H9 (cell line): Measurements from ENCODE around the gene ULK4. TPM values are rescaled to one million over a fixed set of nuclear protein-coding genes. Genes with fewer than 3 reads are reported as not detected.
"Not testable (repeated sequence)": the region's sequence is repeated elsewhere in the genome, so short reads cannot be mapped to it uniquely, and the experiment has no call there.

Source experiments
- DNase-seq: peaks from one replicate; pipeline ENCODE4 v3.0.0-alpha.2; 2017
- H2AFZ ChIP-seq: one replicate; pipeline ENCODE4 v1.6.1; 2013; ENCODE audit warnings: mild to moderate bottlenecking, low read length, control low read depth, moderate library complexity
- H2AK5ac ChIP-seq: 2 replicates; pipeline ENCODE4 v1.6.1; 2013; ENCODE audit warnings: low read length, control low read depth, mixed read lengths; ENCODE audit not compliant: insufficient read length
- H2BK120ac ChIP-seq: one replicate; pipeline ENCODE4 v1.6.1; 2013; ENCODE audit warnings: low read depth, mild to moderate bottlenecking, low read length, control low read depth, inconsistent platforms; ENCODE audit not compliant: poor library complexity, severe bottlenecking
- H2BK12ac ChIP-seq: 2 replicates; pipeline ENCODE4 v1.6.1; 2013; ENCODE audit warnings: low read length, control low read depth, mixed read lengths, low read depth; ENCODE audit not compliant: insufficient read length
- H2BK15ac ChIP-seq: 2 replicates; pipeline ENCODE4 v1.6.1; 2013; ENCODE audit warnings: low read depth, low read length, control low read depth
- H2BK20ac ChIP-seq: one replicate; pipeline ENCODE4 v1.6.1; 2013; ENCODE audit warnings: low read depth, mild to moderate bottlenecking, low read length, control low read depth, inconsistent platforms; ENCODE audit not compliant: poor library complexity, severe bottlenecking
- H2BK5ac ChIP-seq: 2 replicates; pipeline ENCODE4 v1.6.1; 2013; ENCODE audit warnings: low read length, control low read depth, mixed read lengths; ENCODE audit not compliant: insufficient read length
- H3K14ac ChIP-seq: 2 replicates; pipeline ENCODE4 v1.6.1; 2013; ENCODE audit warnings: low read length, control low read depth; ENCODE audit not compliant: insufficient read depth
- H3K18ac ChIP-seq: 2 replicates; pipeline ENCODE4 v1.6.1; 2013; ENCODE audit warnings: low read depth, mild to moderate bottlenecking, mixed read lengths, low read length, control low read depth; ENCODE audit not compliant: insufficient read length
- H3K23ac ChIP-seq: 2 replicates; pipeline ENCODE4 v1.6.1; 2013; ENCODE audit warnings: low read length, control low read depth, mixed read lengths, low read depth; ENCODE audit not compliant: insufficient read length
- H3K23me2 ChIP-seq: 2 replicates; pipeline ENCODE4 v1.6.1; 2013; ENCODE audit warnings: low read depth, mild to moderate bottlenecking, mixed read lengths, low read length, control low read depth; ENCODE audit not compliant: insufficient read length, poor library complexity, severe bottlenecking
- H3K27ac ChIP-seq: 2 replicates; pipeline ENCODE4 v1.5.1; 2013; ENCODE audit warnings: low read length, control low read depth, mixed read lengths, low read depth; ENCODE audit not compliant: insufficient read length
- H3K27me3 ChIP-seq: 2 replicates; pipeline ENCODE4 v1.6.1; 2013; ENCODE audit warnings: low read length, control low read depth, inconsistent platforms; ENCODE audit not compliant: insufficient read depth
- H3K4ac ChIP-seq: 2 replicates; pipeline ENCODE4 v1.6.1; 2013; ENCODE audit warnings: low read depth, mild to moderate bottlenecking, control low read depth, inconsistent platforms, low read length, moderate library complexity
- H3K4me1 ChIP-seq: 2 replicates; pipeline ENCODE4 v1.6.1; 2013; ENCODE audit warnings: low read length, control low read depth, inconsistent platforms; ENCODE audit not compliant: insufficient read depth
- H3K4me2 ChIP-seq: 2 replicates; pipeline ENCODE4 v1.6.1; 2013; ENCODE audit warnings: low read length, control low read depth, mixed read lengths; ENCODE audit not compliant: insufficient read length, insufficient read depth
- H3K56ac ChIP-seq: 2 replicates; pipeline ENCODE4 v1.6.1; 2013; ENCODE audit warnings: low read depth, mild to moderate bottlenecking, mixed read lengths, low read length, control low read depth; ENCODE audit not compliant: insufficient read length
- H3K79me1 ChIP-seq: 2 replicates; pipeline ENCODE4 v1.6.1; 2013; ENCODE audit warnings: low read depth, mild to moderate bottlenecking, moderate library complexity, low read length, control low read depth, inconsistent platforms; ENCODE audit not compliant: insufficient read depth, poor library complexity, severe bottlenecking
- H3K79me2 ChIP-seq: 2 replicates; pipeline ENCODE4 v1.6.1; 2013; ENCODE audit warnings: low read length, control low read depth, inconsistent platforms; ENCODE audit not compliant: insufficient read depth
- H3K9ac ChIP-seq: 2 replicates; pipeline ENCODE4 v1.6.1; 2013; ENCODE audit warnings: low read length, control low read depth, mixed read lengths; ENCODE audit not compliant: insufficient read length; ENCODE audit errors: extremely low read depth
- H3K9me3 ChIP-seq: one replicate; pipeline ENCODE4 v1.6.1; 2013; ENCODE audit warnings: low read depth, low read length, inconsistent platforms; ENCODE audit not compliant: control insufficient read depth
- H3T11ph ChIP-seq: one replicate; pipeline ENCODE4 v1.6.1; 2013; ENCODE audit warnings: mild to moderate bottlenecking, low read length, control low read depth, inconsistent platforms
- H4K20me1 ChIP-seq: one replicate; pipeline ENCODE4 v1.6.1; 2013; ENCODE audit not compliant: control insufficient read depth, insufficient read length, insufficient read depth
- H4K5ac ChIP-seq: 2 replicates; pipeline ENCODE4 v1.6.1; 2013; ENCODE audit warnings: low read depth, mild to moderate bottlenecking, mixed read lengths, low read length, control low read depth; ENCODE audit not compliant: insufficient read length
- H4K8ac ChIP-seq: replicated peaks from 2 replicates; pipeline ENCODE4 v1.6.1; 2013; ENCODE audit warnings: low read length, control low read depth, mixed read lengths, low read depth; ENCODE audit not compliant: insufficient read length
- H4K91ac ChIP-seq: 2 replicates; pipeline ENCODE4 v1.6.1; 2013; ENCODE audit warnings: low read depth, mild to moderate bottlenecking, moderate library complexity, mixed read lengths, low read length, control low read depth; ENCODE audit not compliant: insufficient read length
- H3K27ac Mint-ChIP-seq, 3 experiments: 2 replicates in 2 of 3; 3 replicates in 1 of 3; pipeline ENCODE4 v1.8.0; 2020 to 2021; ENCODE audit warnings: mixed read lengths in 3 of 3, mild to moderate bottlenecking in 1 of 3, moderate library complexity in 1 of 3
- H3K27me3 Mint-ChIP-seq: 2 replicates; pipeline ENCODE4 v1.8.0; 2021; ENCODE audit warnings: low read depth, mild to moderate bottlenecking, moderate library complexity, mixed read lengths
- H3K36me3 Mint-ChIP-seq, 3 experiments: 2 replicates in 2 of 3; 3 replicates in 1 of 3; pipeline ENCODE4 v1.8.0; 2020 to 2021; ENCODE audit warnings: low read depth in 3 of 3, mixed read lengths in 3 of 3; ENCODE audit not compliant: insufficient read depth in 1 of 3
- H3K4me1 Mint-ChIP-seq, 2 experiments: 2 replicates each; pipeline ENCODE4 v1.8.0; 2020; ENCODE audit warnings: mixed read lengths in 2 of 2
- H3K4me3 Mint-ChIP-seq, 2 experiments: 2 replicates in 1 of 2; 3 replicates in 1 of 2; pipeline ENCODE4 v1.8.0; 2020 to 2021; ENCODE audit warnings: mild to moderate bottlenecking in 2 of 2, mixed read lengths in 2 of 2, moderate library complexity in 1 of 2
- H3K9me3 Mint-ChIP-seq, 2 experiments: 2 replicates in 1 of 2; 3 replicates in 1 of 2; pipeline ENCODE4 v1.8.0; 2020; ENCODE audit warnings: mild to moderate bottlenecking in 2 of 2, mixed read lengths in 2 of 2, moderate library complexity in 1 of 2
- WGBS: extraction: QIAGEN DNeasy Blood & Tissue Kit; methylation state at CpG from one replicate; pipeline ENCODE4 v1.1.7; 2013; ENCODE audit warnings: missing lambda C conversion rate, low lambda C conversion rate, mixed read lengths; ENCODE audit not compliant: insufficient read length; ENCODE audit errors: extremely low coverage; 5-methylcytosine and 5-hydroxymethylcytosine counted together
- total RNA-seq: library from RNA; stranded (reverse); gene quantifications from 2 replicates; pipeline ENCODE4 v1.2.1, GENCODE V29; 2021

Gene ULK4
- total RNA-seq, 1 experiment from 2014 or later: 12.9 TPM

- not testable (repeated sequence) for H2BK20ac ChIP-seq, H4K8ac ChIP-seq, H3K4me1 Mint-ChIP-seq, H3K79me1 ChIP-seq, H3K18ac ChIP-seq, H3K56ac ChIP-seq, H3K27me3 Mint-ChIP-seq, H3K4ac ChIP-seq, H3K27ac Mint-ChIP-seq, H2AK5ac ChIP-seq, H4K20me1 ChIP-seq, H2BK120ac ChIP-seq, H3K79me2 ChIP-seq, H3K9me3 ChIP-seq, H3K23me2 ChIP-seq, H2BK15ac ChIP-seq, H2AFZ ChIP-seq, H2BK5ac ChIP-seq, H4K91ac ChIP-seq, H4K5ac ChIP-seq, DNase-seq, H3K4me3 Mint-ChIP-seq, H3K27ac ChIP-seq, H3K27me3 ChIP-seq, H3T11ph ChIP-seq, H2BK12ac ChIP-seq, H3K4me1 ChIP-seq, H3K4me2 ChIP-seq, H3K9ac ChIP-seq, H3K23ac ChIP-seq, H3K14ac ChIP-seq
- WGBS: no CpG with 5 or more reads among the region's 52 CpGs
- peaks cover 24 to 39% (median 35%) of the 10 kb centered on the region in 3 experiments for H3K36me3 Mint-ChIP-seq
- H3K9me3 Mint-ChIP-seq: peaks cover 31 to 36% of the 10 kb centered on the region in 2 experiments
Measured at GRCh38 chr3:41840936-41841668, 120.8 kb downstream of the ULK4 start.
